ENCODE data around the gene TMEM144. TPM values are rescaled to one million over a fixed set of nuclear protein-coding genes. Genes with fewer than 3 reads are reported as not detected.
A peak's percentile ranks its signal among the peaks of the same experiment; 100 is the strongest.

Gene TMEM144
- total and polyA plus RNA-seq, 2 experiments from 2014 or later = 1.6 to 2.4 TPM

- DNase-seq = peak; percentile 82
- no peaks in the 10 kb centered on the region for H4K20me1 ChIP-seq (ENCODE audit: insufficient read depth)
- H3F3A ChIP-seq (ENCODE audit: insufficient read depth) = peaks cover 14% of the 10 kb centered on the region
- H3K27ac ChIP-seq = peak overlapping the region; percentile 36
- no peaks in the 10 kb centered on the region for H3K27me3 ChIP-seq (replicated peaks; ENCODE audit: insufficient read depth)
- H3K9me2 ChIP-seq (ENCODE audit: insufficient read depth) = no peaks in the 10 kb centered on the region
- H3K9ac ChIP-seq = peak overlapping the region; percentile 16; the same call in 1 of the 2 replicates
- WGBS, 2 experiments (ENCODE audit: low coverage in 1 of 2, low lambda C conversion rate in 2 of 2, missing lambda C conversion rate in 2 of 2) = 50% methylated on average over 2 of the region's 2 CpGs
- H3K4me2 ChIP-seq (ENCODE audit: unreplicated experiment) = peak overlapping the region; percentile 5
- TF ChIP-seq EZH2 (IDR thresholded peaks at IDR 0.05; ENCODE audit: insufficient read depth, poor library complexity, severe bottlenecking) = no peak
- TF ChIP-seq EZH2phosphoT487 (IDR thresholded peaks at IDR 0.05; ENCODE audit: insufficient read depth, low read depth) = no peak
- H2AFZ ChIP-seq = peak overlapping the region; percentile 45
- no peak overlapping the region for H3K4me3 ChIP-seq
- H3K9me3 ChIP-seq (ENCODE audit: low read depth) = no peaks in the 10 kb centered on the region
- H3K79me2 ChIP-seq (ENCODE audit: insufficient read depth) = no peaks in the 10 kb centered on the region
- in situ Hi-C loops (cut with MboI) = no loop called here
- H3K4me1 ChIP-seq (ENCODE audit: insufficient read depth) = peaks cover 16% of the 10 kb centered on the region
- H3K36me3 ChIP-seq (ENCODE audit: low read depth) = no peaks in the 10 kb centered on the region
These were observed 92.0 kb downstream of the TMEM144 start for GRCh38 chr4:158302076-158302866.

- Histone ChIP-seq H3F3A (ENCODE audit: insufficient read depth) (peaks cover 14% of the 10 kb centered on the region), H2AFZ (no peak overlapping the region), H4K20me1 (ENCODE audit: insufficient read depth) (no peaks in the 10 kb centered on the region), H3K9ac (no peak overlapping the region), H3K9me3 (ENCODE audit: low read depth) (no peaks in the 10 kb centered on the region), H3K27ac (no peak overlapping the region), H3K79me2 (ENCODE audit: insufficient read depth) (no peaks in the 10 kb centered on the region), H3K4me2 (ENCODE audit: unreplicated experiment) (no peak overlapping the region), H3K4me3 (no peak overlapping the region), H3K9me2 (ENCODE audit: insufficient read depth) (no peaks in the 10 kb centered on the region), H3K27me3 (replicated peaks; ENCODE audit: insufficient read depth) (no peaks in the 10 kb centered on the region), H3K36me3 (ENCODE audit: low read depth) (no peaks in the 10 kb centered on the region), H3K4me1 (ENCODE audit: insufficient read depth) (peaks cover 16% of the 10 kb centered on the region)
- in situ Hi-C loops (cut with MboI) = no loop called here
- WGBS, 2 experiments (ENCODE audit: low coverage in 1 of 2, low lambda C conversion rate in 2 of 2, missing lambda C conversion rate in 2 of 2) = 60 to 64% methylated on average over 1 of the region's 1 CpG
- no peak for DNase-seq
- TF ChIP-seq EZH2phosphoT487 (IDR thresholded peaks at IDR 0.05; ENCODE audit: insufficient read depth, low read depth) (no peak), EZH2 (IDR thresholded peaks at IDR 0.05; ENCODE audit: insufficient read depth, poor library complexity, severe bottlenecking) (no peak)
These were observed 94.4 kb downstream of the TMEM144 start for GRCh38 chr4:158304694-158305093.

Other genes with a start within 250 kb of the TMEM144 start
- 4.8 and 6.2 TPM in 2 replicates for gene GASK1B, start 37.5 kb upstream of the TMEM144 start, total RNA-seq (2014; rRNA removed; shearing (Covaris generic))
- gene GASK1B, start 37.5 kb upstream of the TMEM144 start, polyA plus RNA-seq (2016; fragmentation: Nextera tagmentation; extraction: Ambion mirVana) = 5.3 and 7.5 TPM in 2 replicates

Data from GM23248 (cell line).